ENCODE measurements around the gene EXOSC1. TPM values are rescaled to one million over a fixed set of nuclear protein-coding genes. Genes with fewer than 3 reads are reported as not detected.

Gene EXOSC1
- total RNA-seq, 1 donor from 2014 or later: 34.2 TPM

GRCh38 chr10:97445357-97445721, 467 bp downstream of the EXOSC1 start:
- H3K4me3 ChIP-seq (ENCODE audit: low read depth, low read length): peak overlapping the region; percentile 89
- no peak for DNase-seq (ENCODE audit: low read depth)
- no peak for TF ChIP-seq CTCF (conservative IDR thresholded peaks at IDR 0.05; ENCODE audit: low read depth, low read length)

GRCh38 chr10:97444212-97444611, 1.6 kb downstream of the EXOSC1 start:
- no peak for DNase-seq (ENCODE audit: low read depth)
- no peak overlapping the region for H3K4me3 ChIP-seq (ENCODE audit: low read depth, low read length)
- no peak for TF ChIP-seq CTCF (conservative IDR thresholded peaks at IDR 0.05; ENCODE audit: low read depth, low read length)

- H3K4me3 ChIP-seq (ENCODE audit: low read depth, low read length): no peak overlapping the region
- TF ChIP-seq CTCF (conservative IDR thresholded peaks at IDR 0.05; ENCODE audit: low read depth, low read length): no peak
- no peak for DNase-seq (ENCODE audit: low read depth)
These were observed 3.5 kb downstream of the EXOSC1 start for GRCh38 chr10:97442277-97442676.

- H3K4me3 ChIP-seq (ENCODE audit: low read depth, low read length): no peak overlapping the region
- no peak for DNase-seq (ENCODE audit: low read depth)
- no peak for TF ChIP-seq CTCF (conservative IDR thresholded peaks at IDR 0.05; ENCODE audit: low read depth, low read length)
These were observed 10.6 kb downstream of the EXOSC1 start for GRCh38 chr10:97435211-97435610.

GRCh38 chr10:97434557-97434956, 11.2 kb downstream of the EXOSC1 start:
- no peak overlapping the region for H3K4me3 ChIP-seq (ENCODE audit: low read depth, low read length)
- no peak for DNase-seq (ENCODE audit: low read depth)
- TF ChIP-seq CTCF (conservative IDR thresholded peaks at IDR 0.05; ENCODE audit: low read depth, low read length): no peak

- no peak for TF ChIP-seq CTCF (conservative IDR thresholded peaks at IDR 0.05; ENCODE audit: low read depth, low read length)
- no peak for DNase-seq (ENCODE audit: low read depth)
- H3K4me3 ChIP-seq (ENCODE audit: low read depth, low read length): no peak overlapping the region
These were observed 11.8 kb downstream of the EXOSC1 start for GRCh38 chr10:97434055-97434454.

- H3K4me3 ChIP-seq (ENCODE audit: low read depth, low read length): peak overlapping the region; percentile 98
- no peak for TF ChIP-seq CTCF (conservative IDR thresholded peaks at IDR 0.05; ENCODE audit: low read depth, low read length)
- no peak for DNase-seq (ENCODE audit: low read depth)
These were observed 17.2 kb downstream of the EXOSC1 start for GRCh38 chr10:97428572-97428981.

Data from epithelial cell of proximal tubule (primary cell).